ENCODE measurements around the gene FRG1.
"Not testable (repeated sequence)": the region's sequence is repeated elsewhere in the genome, so short reads cannot be mapped to it uniquely, and the experiment has no call there.

DNA sequence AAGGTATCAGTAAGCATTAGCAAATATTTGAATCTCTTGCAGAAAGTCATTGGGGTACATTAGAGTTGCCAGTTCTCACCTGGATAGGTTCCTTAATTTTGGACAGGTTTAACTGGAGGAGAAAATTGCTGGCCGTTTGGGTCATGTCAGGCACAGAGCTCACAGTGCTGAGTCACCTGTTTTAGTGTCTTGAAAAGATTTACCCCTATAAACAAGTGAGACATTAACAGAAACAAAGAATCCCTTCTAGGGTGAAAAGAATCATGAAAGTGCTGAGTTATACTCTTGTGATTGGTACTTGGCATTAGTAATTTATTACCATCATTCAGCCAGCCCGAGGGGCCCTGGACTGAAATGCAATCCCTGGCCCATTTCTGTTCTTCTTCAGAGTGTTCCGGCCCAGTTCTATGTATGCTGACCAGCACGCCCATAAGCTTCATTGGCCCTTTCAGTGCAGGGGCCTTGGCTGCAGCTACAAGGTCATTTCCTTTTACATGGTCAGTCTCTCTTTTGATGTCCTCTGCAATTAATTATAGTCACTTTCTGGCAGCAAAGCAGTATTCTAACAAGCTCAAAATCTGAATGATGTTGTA, 45.1 kb downstream of the FRG1 start:
- not testable (repeated sequence) for TF ChIP-seq POLR2A (IDR thresholded peaks at IDR 0.05; ENCODE audit: low read length); GATA1 (IDR thresholded peaks at IDR 0.05; ENCODE audit: low read depth, low read length)

All from erythroblast (primary cell).